CD4-positive, alpha-beta memory T cell (primary cell): ENCODE data around the gene SLC12A4. TPM values are rescaled to one million over a fixed set of nuclear protein-coding genes. Genes with fewer than 3 reads are reported as not detected.
A peak's percentile ranks its signal among the peaks of the same experiment; 100 is the strongest.
"Not testable (repeated sequence)": the region's sequence is repeated elsewhere in the genome, so short reads cannot be mapped to it uniquely, and the experiment has no call there.

Experiments
- CTCF ChIA-PET: fragments of 350-600 bp; sonication (Branson Sonifier 250); formaldehyde crosslinking; loops from one replicate; lab custom pipeline; 2021; ENCODE audit warnings: inconsistent platforms; ENCODE audit not compliant: partially characterized antibody; lab: Charles Lee
- POLR2A ChIA-PET: fragments of 350-600 bp; sonication (Branson Sonifier 250); formaldehyde crosslinking; loops from one replicate; lab custom pipeline; 2021; ENCODE audit not compliant: partially characterized antibody; lab: Charles Lee
- DNase-seq, 5 donors: peaks; one replicate each; pipeline versions ENCODE4 v3.0.0 to v3.0.0-alpha.2; 2020 to 2022; ENCODE audit warnings: mixed read lengths in 1 of 5
- H3K27ac ChIP-seq: one replicate; pipeline ENCODE4 v1.7.0; 2013; ENCODE audit warnings: low read depth, low read length
- H3K27me3 ChIP-seq: 2 replicates; pipeline ENCODE4 v1.7.0; 2013; ENCODE audit warnings: mild to moderate bottlenecking, low read length, moderate library complexity; ENCODE audit not compliant: insufficient read depth
- H3K36me3 ChIP-seq: 2 replicates; pipeline ENCODE4 v1.7.0; 2013; ENCODE audit warnings: mild to moderate bottlenecking, low read length, moderate library complexity; ENCODE audit not compliant: insufficient read depth
- H3K4me1 ChIP-seq: 2 replicates; pipeline ENCODE4 v1.7.0; 2013; ENCODE audit warnings: mild to moderate bottlenecking, low read length, moderate library complexity; ENCODE audit not compliant: insufficient read depth
- H3K4me3 ChIP-seq, 2 donors: one replicate each; pipeline ENCODE4 v1.7.0; 2013; ENCODE audit warnings: low read length in 2 of 2, mild to moderate bottlenecking in 1 of 2
- H3K9me3 ChIP-seq, 2 donors: one replicate each; pipeline ENCODE4 v1.7.0; 2013; ENCODE audit warnings: low read length in 2 of 2, control low read depth in 1 of 2; ENCODE audit not compliant: control insufficient read depth in 1 of 2
- H3K27ac Mint-ChIP-seq, 7 donors: one replicate each; pipeline ENCODE4 v1.8.0; 2020 to 2021; ENCODE audit warnings: mixed read lengths in 7 of 7, mild to moderate bottlenecking in 6 of 7, inconsistent platforms in 3 of 7, moderate library complexity in 3 of 7
- H3K27me3 Mint-ChIP-seq, 2 donors: one replicate each; pipeline ENCODE4 v1.8.0; 2020 to 2021; ENCODE audit warnings: mixed read lengths in 2 of 2
- H3K36me3 Mint-ChIP-seq, 2 donors: one replicate each; pipeline ENCODE4 v1.8.0; 2020 to 2021; ENCODE audit warnings: mixed read lengths in 2 of 2, inconsistent platforms in 1 of 2, mild to moderate bottlenecking in 1 of 2
- H3K4me1 Mint-ChIP-seq, 4 donors: one replicate each; pipeline ENCODE4 v1.8.0; 2020 to 2021; ENCODE audit warnings: mixed read lengths in 4 of 4, mild to moderate bottlenecking in 1 of 4
- H3K4me3 Mint-ChIP-seq, 8 donors: one replicate each; pipeline ENCODE4 v1.8.0; 2020 to 2021; ENCODE audit warnings: mixed read lengths in 8 of 8, mild to moderate bottlenecking in 7 of 8, moderate library complexity in 6 of 8, inconsistent platforms in 3 of 8
- H3K9me3 Mint-ChIP-seq, 8 donors: one replicate each; pipeline ENCODE4 v1.8.0; 2020 to 2021; ENCODE audit warnings: mixed read lengths in 8 of 8, mild to moderate bottlenecking in 5 of 8, inconsistent platforms in 3 of 8, moderate library complexity in 1 of 8
- intact Hi-C: fragments of 100-400 bp; cut with micrococcal nuclease; formaldehyde crosslinking; loops from one replicate; pipeline ENCODE4 v1.15.1; 2023
- polyA plus RNA-seq, 2 donors: library from polyadenylated mRNA; unstranded; fragments of 300-500 nt; fragmentation: Illumina TruSeq; gene quantifications; one replicate each; pipeline ENCODE4 v1.2.3, GENCODE V29; 2021
- total RNA-seq, 2 experiments: library from RNA; stranded (reverse); gene quantifications; one replicate each; pipeline ENCODE4 v1.2.3, GENCODE V29; 2021

The SLC12A4 gene
- total and polyA plus RNA-seq, 4 experiments from 2014 or later: 4.0 to 33.5 (median 19.1) TPM

DNA sequence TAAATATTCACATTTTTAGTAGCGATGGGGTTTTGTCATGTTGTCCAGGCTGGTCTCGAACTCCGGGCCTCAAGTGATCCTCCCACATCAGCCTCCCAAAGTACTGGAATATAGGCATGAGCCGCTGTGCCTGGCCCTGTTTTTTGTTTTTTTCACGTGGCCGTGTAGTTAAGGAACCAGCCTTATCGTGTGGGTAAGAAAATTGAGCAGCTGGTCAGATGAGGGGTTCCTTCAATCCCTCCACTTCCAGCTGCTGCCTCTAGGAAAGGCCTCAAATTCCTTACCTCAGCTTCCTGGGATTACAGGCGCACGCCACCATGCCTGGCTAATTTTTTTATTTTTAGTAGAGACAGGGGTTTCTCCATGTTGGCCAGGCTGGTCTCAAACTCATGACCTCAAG, 36.8 kb upstream of the SLC12A4 start:
- H3K36me3 Mint-ChIP-seq: no peaks in the 10 kb centered on the region
- peaks cover 62% of the 10 kb centered on the region for H3K4me1 ChIP-seq
- no peaks in the 10 kb centered on the region for H3K27me3 ChIP-seq
- H3K4me3 ChIP-seq: no peak overlapping the region
- no peak for DNase-seq
- peaks cover 27 to 53% (median 42%) of the 10 kb centered on the region in 4 donors for H3K4me1 Mint-ChIP-seq
- peak overlapping the region in 7 of 8 donors; percentile 17 to 76 (median 60) for H3K4me3 Mint-ChIP-seq
- ChIA-PET POLR2A (interaction anchor here (0.7 to 4.7 kb wide), 23 partner anchors 8 to 360 kb away, joined by 3 to 67 read pairs (median 4); partner anchors contain the start of genes CARMIL2, DDX28, DPEP2 and DPEP2NB), CTCF (interaction anchor here (0.9 to 6.0 kb wide), 10 partner anchors 9 to 70 kb away, joined by 3 to 45 read pairs (median 6); partner anchors contain the start of genes DDX28 and DUS2)
- no peaks in the 10 kb centered on the region for H3K27me3 Mint-ChIP-seq
- H3K9me3 ChIP-seq: no peaks in the 10 kb centered on the region
- H3K27ac Mint-ChIP-seq: peak overlapping the region; percentile 81 to 97 (median 95)
- no peaks in the 10 kb centered on the region for H3K9me3 Mint-ChIP-seq
- peak overlapping the region; percentile 29 for H3K27ac ChIP-seq
- intact Hi-C loops: no loop called here
- no peaks in the 10 kb centered on the region for H3K36me3 ChIP-seq

- POLR2A ChIA-PET: interaction anchor here (0.6 to 4.2 kb wide), 8 partner anchors 9 to 104 kb away, joined by 3 to 35 read pairs (median 5); partner anchors contain the start of genes DDX28, DUS2 and NFATC3
Observed at GRCh38 chr16:68003031-68003430, 34.6 kb upstream of the SLC12A4 start.

GRCh38 chr16:68000450-68000849, 32.0 kb upstream of the SLC12A4 start:
- Histone ChIP-seq H3K4me1 (peaks cover 82% of the 10 kb centered on the region), H3K27ac (peak overlapping the region; percentile 60), H3K36me3 (no peaks in the 10 kb centered on the region), H3K27me3 (no peaks in the 10 kb centered on the region), H3K9me3 (no peaks in the 10 kb centered on the region), H3K4me3 (peak overlapping the region in 1 of 2 donors; percentile 41)
- ChIA-PET CTCF (interaction anchor here (0.9 to 6.5 kb wide), 3 partner anchors 19 to 40 kb away, joined by 3 to 45 read pairs (median 39); partner anchors contain the start of genes DDX28 and DUS2), POLR2A (interaction anchor here (0.7 to 6.2 kb wide), 21 partner anchors 8 to 463 kb away, joined by 3 to 95 read pairs (median 4); partner anchors contain the start of genes CTCF, DDX28, DPEP2NB and DUS2)
- peak overlapping the region; percentile 84 to 96 (median 88) for H3K4me3 Mint-ChIP-seq
- H3K4me1 Mint-ChIP-seq: peaks cover 33 to 78% (median 54%) of the 10 kb centered on the region in 4 donors
- intact Hi-C loops: no loop called here
- no peaks in the 10 kb centered on the region for H3K9me3 Mint-ChIP-seq
- peak in 2 of 5 donors; percentile 19 to 31 for DNase-seq
- H3K27ac Mint-ChIP-seq: peak overlapping the region; percentile 84 to 99 (median 95)
- peaks cover 0 to 2% of the 10 kb centered on the region in 2 donors for H3K36me3 Mint-ChIP-seq
- H3K27me3 Mint-ChIP-seq: no peaks in the 10 kb centered on the region

More at GRCh38 chr16:68003031-68003430, 34.6 kb upstream of the SLC12A4 start:
- DNase-seq: no peak
- H3K36me3 ChIP-seq: no peaks in the 10 kb centered on the region
- H3K36me3 Mint-ChIP-seq: no peaks in the 10 kb centered on the region
- H3K27ac ChIP-seq: no peak overlapping the region
- intact Hi-C loops: no loop called here
- H3K4me3 Mint-ChIP-seq: no peak overlapping the region
- peaks cover 82% of the 10 kb centered on the region for H3K4me1 ChIP-seq
- CTCF ChIA-PET: interaction anchor here (1.6 to 6.5 kb wide), 5 partner anchors 9 to 119 kb away, joined by 4 to 45 read pairs (median 38); partner anchors contain the start of genes DDX28 and DUS2
- peak overlapping the region; percentile 23 to 86 (median 48) for H3K27ac Mint-ChIP-seq
- no peaks in the 10 kb centered on the region for H3K9me3 Mint-ChIP-seq
- H3K4me3 ChIP-seq: no peak overlapping the region
- H3K4me1 Mint-ChIP-seq: peaks cover 40 to 70% (median 55%) of the 10 kb centered on the region in 4 donors
- no peaks in the 10 kb centered on the region for H3K9me3 ChIP-seq
- no peaks in the 10 kb centered on the region for H3K27me3 Mint-ChIP-seq
- H3K27me3 ChIP-seq: no peaks in the 10 kb centered on the region

DNA sequence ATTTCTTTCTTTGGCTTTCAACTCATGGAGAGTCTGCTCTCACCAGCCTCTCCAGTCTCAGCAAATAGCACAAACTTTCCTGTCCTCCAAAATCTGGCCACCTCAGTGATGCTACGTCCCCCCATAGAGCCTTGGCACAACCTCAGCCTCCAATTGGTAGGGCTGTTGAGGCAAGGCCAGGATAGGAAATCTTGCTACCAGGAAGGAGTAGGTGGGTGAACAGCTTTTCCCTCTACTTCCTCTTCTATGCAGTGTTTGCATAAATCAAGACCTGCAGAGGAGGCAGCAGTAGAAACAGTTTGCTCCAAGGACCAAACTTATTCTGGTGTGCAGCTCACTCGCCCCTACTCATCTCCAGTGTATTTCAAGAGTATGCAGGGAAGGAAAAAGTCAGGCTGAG, 31.5 kb upstream of the SLC12A4 start:
- H3K4me3 Mint-ChIP-seq: peak overlapping the region; percentile 84 to 96 (median 88)
- no peak for DNase-seq
- no peaks in the 10 kb centered on the region for H3K9me3 Mint-ChIP-seq
- peaks cover 36 to 78% (median 54%) of the 10 kb centered on the region in 4 donors for H3K4me1 Mint-ChIP-seq
- Histone ChIP-seq H3K27ac (peak overlapping the region; percentile 60), H3K4me1 (peaks cover 80% of the 10 kb centered on the region), H3K4me3 (peak overlapping the region in 1 of 2 donors; percentile 41), H3K9me3 (no peaks in the 10 kb centered on the region), H3K36me3 (no peaks in the 10 kb centered on the region), H3K27me3 (no peaks in the 10 kb centered on the region)
- ChIA-PET CTCF (interaction anchor here (0.7 to 6.5 kb wide), 5 partner anchors 19 to 64 kb away, joined by 3 to 45 read pairs (median 3); partner anchors contain the start of genes DDX28, DUS2 and PSMB10), POLR2A (interaction anchor here (0.6 to 6.2 kb wide), 19 partner anchors 8 to 463 kb away, joined by 3 to 95 read pairs (median 5); partner anchors contain the start of genes CTCF, DDX28, DPEP2NB and DUS2)
- intact Hi-C loops: loop anchor here (1.0 kb wide), 1 partner anchor 65 kb away; no protein-coding TSS in a partner anchor
- H3K27me3 Mint-ChIP-seq: no peaks in the 10 kb centered on the region
- peak overlapping the region; percentile 84 to 99 (median 95) for H3K27ac Mint-ChIP-seq
- H3K36me3 Mint-ChIP-seq: peaks cover 0 to 2% of the 10 kb centered on the region in 2 donors

DNA sequence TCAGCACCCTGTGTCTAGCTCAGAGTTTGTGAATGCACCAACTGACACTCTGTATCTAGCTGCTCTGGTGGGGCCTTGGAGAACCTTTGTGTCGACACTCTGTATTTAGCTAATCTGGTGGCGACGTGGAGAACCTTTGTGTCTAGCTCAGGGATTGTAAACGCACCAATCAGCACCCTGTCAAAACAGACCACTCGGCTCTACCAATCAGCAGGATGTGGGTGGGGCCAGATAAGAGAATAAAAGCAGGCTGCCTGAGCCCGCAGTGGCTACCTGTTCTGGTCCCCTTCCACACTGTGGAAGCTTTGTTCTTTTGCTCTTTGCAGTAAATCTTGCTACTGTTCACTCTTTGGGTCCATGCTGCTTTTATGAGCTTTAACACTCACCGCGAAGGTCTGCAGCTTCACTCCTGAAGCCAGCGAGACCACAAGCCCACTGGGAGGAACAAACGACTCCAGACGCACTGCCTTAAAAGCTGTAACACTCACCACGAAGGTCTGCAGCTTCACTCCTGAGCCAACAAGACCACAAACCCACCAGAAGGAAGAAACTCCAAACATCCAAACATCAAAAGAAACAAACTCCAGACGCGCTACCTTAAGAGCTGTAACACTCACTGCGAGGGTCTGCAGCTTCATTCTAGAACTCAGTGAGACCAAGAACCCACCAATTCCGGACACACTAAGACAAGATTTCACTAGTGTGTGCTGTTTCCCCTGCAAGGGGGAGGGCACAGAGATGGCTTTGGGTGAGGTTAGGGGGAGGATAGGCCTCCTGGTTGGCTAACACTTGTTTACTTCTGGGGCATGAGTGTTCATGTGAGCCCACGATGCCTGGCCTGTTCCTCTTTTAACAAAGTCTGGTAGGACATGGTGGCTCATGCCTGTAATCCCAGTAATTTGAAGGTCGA, 30.6 kb upstream of the SLC12A4 start, which contains the start of gene DPEP2:
Gene DPEP2, minus strand, starts transcription at position 706 of the 910 bp plus-strand sequence. CDS start 6,272 bp downstream, outside the sequence.
- H3K36me3 ChIP-seq, H3K27me3 Mint-ChIP-seq, H3K9me3 ChIP-seq, H3K36me3 Mint-ChIP-seq, H3K9me3 Mint-ChIP-seq, H3K27me3 ChIP-seq: not testable (repeated sequence)
- H3K27ac ChIP-seq: peak within 1 kb of the TSS; percentile 60
- CTCF ChIA-PET: interaction anchor here (0.6 to 6.5 kb wide), 10 partner anchors 9 to 182 kb away, joined by 3 to 45 read pairs (median 4); partner anchors contain the start of genes DDX28 and DUS2
- H3K4me3 Mint-ChIP-seq: peak within 1 kb of the TSS; percentile 84 to 96 (median 88)
- peak within 1 kb of the TSS; percentile 84 to 99 (median 95) for H3K27ac Mint-ChIP-seq
- peak; percentile 56 to 68 (median 59) for DNase-seq
- H3K4me1 ChIP-seq: peaks cover 80% of the 10 kb centered on the region
- intact Hi-C loops: loop anchor here (1.0 kb wide), 1 partner anchor 64 kb away; no protein-coding TSS in a partner anchor
- POLR2A ChIA-PET: interaction anchor here (0.7 to 6.2 kb wide), 21 partner anchors 8 to 436 kb away, joined by 3 to 95 read pairs (median 6); partner anchors contain the start of genes CTCF, DDX28, DPEP2NB and DUS2
- peak within 1 kb of the TSS; percentile 41 to 45 for H3K4me3 ChIP-seq
- peaks cover 37 to 80% (median 54%) of the 10 kb centered on the region in 4 donors for H3K4me1 Mint-ChIP-seq

- intact Hi-C loops: not testable (repeated sequence)
- CTCF ChIA-PET: interaction anchor here (0.6 to 6.5 kb wide), 9 partner anchors 8 to 181 kb away, joined by 3 to 45 read pairs (median 4); partner anchors contain the start of genes DDX28 and DUS2
Observed at GRCh38 chr16:67998231-67998778, 29.9 kb upstream of the SLC12A4 start.

More at GRCh38 chr16:67998231-67998778, 29.9 kb upstream of the SLC12A4 start:
- Mint-ChIP-seq H3K27ac (peak overlapping the region; percentile 84 to 99 (median 95)), H3K4me3 (peak overlapping the region; percentile 84 to 96 (median 88)), H3K4me1 (peaks cover 39 to 81% (median 60%) of the 10 kb centered on the region in 4 donors)
- not testable (repeated sequence) for H3K9me3 Mint-ChIP-seq, H3K36me3 Mint-ChIP-seq, DNase-seq, H3K4me3 ChIP-seq, H3K27me3 Mint-ChIP-seq, H3K27ac ChIP-seq, H3K9me3 ChIP-seq, H3K27me3 ChIP-seq, H3K36me3 ChIP-seq
- POLR2A ChIA-PET: interaction anchor here (0.9 to 6.2 kb wide), 23 partner anchors 9 to 517 kb away, joined by 3 to 95 read pairs (median 5); partner anchors contain the start of genes ATP6V0D1, DDX28, DPEP2NB and DUS2
- peaks cover 82% of the 10 kb centered on the region for H3K4me1 ChIP-seq
